Measurements from ENCODE around the gene SPTBN2. TPM values are rescaled to one million over a fixed set of nuclear protein-coding genes. Genes with fewer than 3 reads are reported as not detected.

Gene SPTBN2
- total and polyA plus RNA-seq, 4 donors: 4.7 to 16.1 (median 11.3) TPM

GRCh38 chr11:66716996-66717395, 12.0 kb downstream of the SPTBN2 start:
- no peak for ATAC-seq (ENCODE audit: insufficient read depth, low FRiP score)
- no peaks in the 10 kb centered on the region for H3K9me3 ChIP-seq (ENCODE audit: control insufficient read depth in 4 of 4, insufficient read depth in 3 of 4, low read length in 3 of 4)
- H3K27ac ChIP-seq (ENCODE audit: low read depth in 1 of 2, low read length in 1 of 2): no peak overlapping the region
- WGBS, 2 donors: 36 to 54% methylated on average over 3 of the region's 3 CpGs
- no peak for DNase-seq
- no peaks in the 10 kb centered on the region for H3K27me3 ChIP-seq (ENCODE audit: control insufficient read depth in 3 of 3, insufficient read depth in 3 of 3, low read length in 2 of 3)
- H3K36me3 ChIP-seq (ENCODE audit: control insufficient read depth in 4 of 4, insufficient read depth in 4 of 4, low read length in 4 of 4): peaks cover 0 to 1% (median 0%) of the 10 kb centered on the region in 4 donors
- H3K9ac ChIP-seq (ENCODE audit: insufficient read depth in 1 of 2, low read length in 2 of 2): no peak overlapping the region
- H3K4me1 ChIP-seq (ENCODE audit: control insufficient read depth in 5 of 5, insufficient read depth in 5 of 5, low read length in 5 of 5): peaks cover 0 to 8% (median 0%) of the 10 kb centered on the region in 5 donors
- no peak for TF ChIP-seq CTCF (IDR thresholded peaks at IDR 0.05; ENCODE audit: control extremely low read depth, extremely low read depth)
- H3K4me3 ChIP-seq: no peak overlapping the region

- Histone ChIP-seq H3K4me1 (ENCODE audit: control insufficient read depth in 5 of 5, insufficient read depth in 5 of 5, low read length in 5 of 5) (peaks cover 0 to 8% (median 0%) of the 10 kb centered on the region in 5 donors), H3K4me3 (no peak overlapping the region), H3K36me3 (ENCODE audit: control insufficient read depth in 4 of 4, insufficient read depth in 4 of 4, low read length in 4 of 4) (peaks cover 0 to 1% (median 0%) of the 10 kb centered on the region in 4 donors), H3K9ac (ENCODE audit: insufficient read depth in 1 of 2, low read length in 2 of 2) (no peak overlapping the region), H3K27ac (ENCODE audit: low read depth in 1 of 2, low read length in 1 of 2) (no peak overlapping the region), H3K27me3 (ENCODE audit: control insufficient read depth in 3 of 3, insufficient read depth in 3 of 3, low read length in 2 of 3) (no peaks in the 10 kb centered on the region), H3K9me3 (ENCODE audit: control insufficient read depth in 4 of 4, insufficient read depth in 3 of 4, low read length in 3 of 4) (no peaks in the 10 kb centered on the region)
- ATAC-seq (ENCODE audit: insufficient read depth, low FRiP score) (no peak), DNase-seq (no peak)
- TF ChIP-seq CTCF (IDR thresholded peaks at IDR 0.05; ENCODE audit: control extremely low read depth, extremely low read depth): no peak
- 92 to 94% methylated on average over 19 of the region's 19 CpGs for WGBS, 2 donors
These were observed 13.5 kb downstream of the SPTBN2 start for GRCh38 chr11:66715346-66716085.

- Histone ChIP-seq H3K9me3 (ENCODE audit: control insufficient read depth in 4 of 4, insufficient read depth in 3 of 4, low read length in 3 of 4) (no peaks in the 10 kb centered on the region), H3K4me1 (ENCODE audit: control insufficient read depth in 5 of 5, insufficient read depth in 5 of 5, low read length in 5 of 5) (peaks cover 0 to 8% (median 0%) of the 10 kb centered on the region in 5 donors), H3K36me3 (ENCODE audit: control insufficient read depth in 4 of 4, insufficient read depth in 4 of 4, low read length in 4 of 4) (peaks cover 0 to 1% (median 0%) of the 10 kb centered on the region in 4 donors), H3K9ac (ENCODE audit: insufficient read depth in 1 of 2, low read length in 2 of 2) (no peak overlapping the region), H3K27ac (ENCODE audit: low read depth in 1 of 2, low read length in 1 of 2) (no peak overlapping the region), H3K4me3 (no peak overlapping the region), H3K27me3 (ENCODE audit: control insufficient read depth in 3 of 3, insufficient read depth in 3 of 3, low read length in 2 of 3) (no peaks in the 10 kb centered on the region)
- ATAC-seq (ENCODE audit: insufficient read depth, low FRiP score) (no peak), DNase-seq (no peak)
- 69 to 74% methylated on average over 12 of the region's 12 CpGs for WGBS, 2 donors
- TF ChIP-seq CTCF (IDR thresholded peaks at IDR 0.05; ENCODE audit: control extremely low read depth, extremely low read depth): no peak
These were observed 15.1 kb downstream of the SPTBN2 start for GRCh38 chr11:66713746-66714480.

Measured in lung (tissue), 12 donors.